CD14-positive monocyte (primary cell): Measurements from ENCODE around the gene FN1. TPM values are rescaled to one million over a fixed set of nuclear protein-coding genes. Genes with fewer than 3 reads are reported as not detected.

Source experiments
- DNase-seq, 3 donors: peaks; one replicate each; pipeline ENCODE4 v3.0.0-alpha.2; 2011 to 2022
- H2AFZ ChIP-seq: 2 replicates; pipeline ENCODE4 v1.6.0; 2012; ENCODE audit warnings: mild to moderate bottlenecking, low read depth, low read length, inconsistent platforms; ENCODE audit not compliant: insufficient read depth, poor library complexity, severe bottlenecking
- H3K27ac ChIP-seq, 2 donors: 1 replicate in 1 of 2; 2 replicates in 1 of 2; pipeline ENCODE4 v1.5.1; 2012 to 2013; ENCODE audit warnings: low read length in 2 of 2, control low read depth in 1 of 2, inconsistent platforms in 1 of 2, low read depth in 1 of 2, mild to moderate bottlenecking in 1 of 2
- H3K27me3 ChIP-seq, 2 donors: one replicate each; pipeline versions ENCODE4 v1.6.0 to v1.6.1; 2011 to 2013; ENCODE audit warnings: low read length in 2 of 2; ENCODE audit not compliant: control insufficient read depth in 2 of 2, insufficient read depth in 2 of 2
- H3K36me3 ChIP-seq, 2 donors: replicated peaks in 1 of 2; 1 replicate in 1 of 2; 2 replicates in 1 of 2; pipeline versions ENCODE4 v1.5.1 to v1.6.1; 2012 to 2013; ENCODE audit warnings: low read length in 2 of 2, control low read depth in 1 of 2, inconsistent platforms in 1 of 2, mild to moderate bottlenecking in 1 of 2; ENCODE audit not compliant: insufficient read depth in 2 of 2, control insufficient read depth in 1 of 2
- H3K4me1 ChIP-seq, 2 donors: 1 replicate in 1 of 2; 2 replicates in 1 of 2; pipeline versions ENCODE4 v1.5.1 to v1.6.1; 2012 to 2013; ENCODE audit warnings: low read length in 2 of 2, control low read depth in 1 of 2, inconsistent platforms in 1 of 2, mild to moderate bottlenecking in 1 of 2, moderate library complexity in 1 of 2; ENCODE audit not compliant: insufficient read depth in 2 of 2, control insufficient read depth in 1 of 2
- H3K4me2 ChIP-seq: replicated peaks from 2 replicates; pipeline ENCODE3; 2012; ENCODE audit warnings: low read length, moderate library complexity, mild to moderate bottlenecking; ENCODE audit not compliant: poor library complexity, severe bottlenecking; ENCODE audit errors: extremely low read depth
- H3K4me3 ChIP-seq, 3 experiments: fragments of 200-600 bp in 1 of 3; sonication (generic) in 1 of 3; replicated peaks in 1 of 3; 1 replicate in 2 of 3; 2 replicates in 1 of 3; pipeline ENCODE4 v1.5.1; 2011 to 2013; ENCODE audit warnings: low read length in 3 of 3, mild to moderate bottlenecking in 3 of 3, control low read depth in 2 of 3, low read depth in 2 of 3, inconsistent platforms in 1 of 3, moderate library complexity in 1 of 3
- H3K79me2 ChIP-seq: 2 replicates; pipeline ENCODE4 v1.6.0; 2012; ENCODE audit warnings: mild to moderate bottlenecking, control low read depth, inconsistent platforms, low read length, moderate library complexity; ENCODE audit not compliant: insufficient read depth
- H3K9ac ChIP-seq: 2 replicates; pipeline ENCODE4 v1.6.0; 2017; ENCODE audit warnings: low read length, mild to moderate bottlenecking; ENCODE audit not compliant: insufficient read depth, poor library complexity, severe bottlenecking
- H3K9me3 ChIP-seq, 2 donors: replicated peaks in 1 of 2; 1 replicate in 1 of 2; 2 replicates in 1 of 2; pipeline versions ENCODE4 v1.5.1 to v1.6.1; 2012 to 2013; ENCODE audit warnings: low read length in 2 of 2, control low read depth in 1 of 2; ENCODE audit not compliant: control insufficient read depth in 1 of 2, insufficient read depth in 1 of 2
- H4K20me1 ChIP-seq: 2 replicates; pipeline ENCODE4 v1.6.0; 2012; ENCODE audit warnings: mild to moderate bottlenecking, low read length, control low read depth, moderate library complexity; ENCODE audit not compliant: insufficient read depth
- H3K27ac Mint-ChIP-seq, 7 donors: one replicate each; pipeline ENCODE4 v1.8.0; 2020; ENCODE audit warnings: mild to moderate bottlenecking in 7 of 7, mixed read lengths in 7 of 7, moderate library complexity in 6 of 7, inconsistent platforms in 2 of 7
- H3K27me3 Mint-ChIP-seq, 3 donors: one replicate each; pipeline ENCODE4 v1.8.0; 2021 to 2022; ENCODE audit warnings: low read depth in 3 of 3, mild to moderate bottlenecking in 3 of 3, mixed read lengths in 3 of 3, moderate library complexity in 3 of 3, inconsistent platforms in 1 of 3
- H3K36me3 Mint-ChIP-seq, 2 donors: one replicate each; pipeline ENCODE4 v1.8.0; 2020; ENCODE audit warnings: mixed read lengths in 2 of 2, inconsistent platforms in 1 of 2, mild to moderate bottlenecking in 1 of 2
- H3K4me1 Mint-ChIP-seq: one replicate; pipeline ENCODE4 v1.8.0; 2020; ENCODE audit warnings: mild to moderate bottlenecking, mixed read lengths
- H3K4me3 Mint-ChIP-seq, 2 donors: one replicate each; pipeline ENCODE4 v1.8.0; 2020; ENCODE audit warnings: mild to moderate bottlenecking in 2 of 2, mixed read lengths in 2 of 2, moderate library complexity in 1 of 2
- H3K9me3 Mint-ChIP-seq, 7 donors: one replicate each; pipeline ENCODE4 v1.8.0; 2020 to 2022; ENCODE audit warnings: mixed read lengths in 7 of 7, mild to moderate bottlenecking in 6 of 7, moderate library complexity in 6 of 7, inconsistent platforms in 2 of 7
- WGBS: methylation state at CpG from one replicate; pipeline ENCODE4 v1.1.5; 2013; ENCODE audit warnings: missing lambda C conversion rate; ENCODE audit not compliant: insufficient coverage; 5-methylcytosine and 5-hydroxymethylcytosine counted together
- intact Hi-C, 2 donors: fragments of 100-400 bp; cut with micrococcal nuclease; formaldehyde crosslinking; loops; one replicate each; pipeline versions ENCODE4 v1.15.0 to v1.15.1; 2023
- polyA plus RNA-seq, 3 donors: library from polyadenylated mRNA; depleted of rRNA in 1 of 3; unstranded in 2 of 3; stranded (reverse) in 1 of 3; fragments of 300-500 nt in 2 of 3; fragments of >200 nt in 1 of 3; fragmentation: Illumina TruSeq in 2 of 3; gene quantifications; 1 replicate in 2 of 3; 2 replicates in 1 of 3; pipeline ENCODE4 v1.2.3, GENCODE V29; 2012 to 2021
- TF ChIP-seq, protein P1 (sequence below): fragments of 200-600 bp; IDR thresholded peaks from one replicate; pipeline ENCODE4 v1.8.0; 2022; ENCODE audit warnings: antibody characterized with exemption, mild to moderate bottlenecking

Gene FN1
- polyA plus RNA-seq, 3 donors: 0.21 to 0.72 (median 0.23) TPM

DNA sequence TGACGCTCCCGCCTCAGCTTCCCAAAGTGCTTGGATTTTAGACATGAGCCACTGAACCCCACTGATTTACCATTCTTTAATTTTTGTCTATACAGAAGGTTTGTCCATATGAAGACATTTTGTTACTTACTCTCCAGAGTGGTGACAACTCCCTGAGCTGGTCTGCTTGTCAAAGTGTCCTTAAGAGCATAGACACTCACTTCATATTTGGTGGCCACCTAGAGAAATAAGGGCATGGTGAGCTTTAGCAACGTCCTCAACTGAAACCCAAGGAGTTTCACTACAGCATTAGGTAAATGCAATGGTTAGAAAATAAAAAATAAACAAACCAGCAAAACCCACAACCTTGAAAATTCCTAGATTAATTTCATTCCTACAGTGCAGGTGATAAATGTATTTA is 57.8 kb downstream of the FN1 start:
- H3K27ac Mint-ChIP-seq: no peak overlapping the region
- no peaks in the 10 kb centered on the region for H3K36me3 ChIP-seq
- H3K79me2 ChIP-seq: no peaks in the 10 kb centered on the region
- no peak overlapping the region for H3K4me3 ChIP-seq
- no peak overlapping the region for H2AFZ ChIP-seq
- no peaks in the 10 kb centered on the region for H3K4me1 Mint-ChIP-seq
- no peak overlapping the region for H3K27ac ChIP-seq
- H3K27me3 ChIP-seq: no peaks in the 10 kb centered on the region
- H3K36me3 Mint-ChIP-seq: no peaks in the 10 kb centered on the region
- no peak overlapping the region for H3K4me2 ChIP-seq
- no peak overlapping the region for H3K4me3 Mint-ChIP-seq
- no peaks in the 10 kb centered on the region for H4K20me1 ChIP-seq
- peaks cover 0 to 8% of the 10 kb centered on the region in 2 donors for H3K9me3 ChIP-seq
- DNase-seq: no peak
- TF ChIP-seq, protein P1, sequence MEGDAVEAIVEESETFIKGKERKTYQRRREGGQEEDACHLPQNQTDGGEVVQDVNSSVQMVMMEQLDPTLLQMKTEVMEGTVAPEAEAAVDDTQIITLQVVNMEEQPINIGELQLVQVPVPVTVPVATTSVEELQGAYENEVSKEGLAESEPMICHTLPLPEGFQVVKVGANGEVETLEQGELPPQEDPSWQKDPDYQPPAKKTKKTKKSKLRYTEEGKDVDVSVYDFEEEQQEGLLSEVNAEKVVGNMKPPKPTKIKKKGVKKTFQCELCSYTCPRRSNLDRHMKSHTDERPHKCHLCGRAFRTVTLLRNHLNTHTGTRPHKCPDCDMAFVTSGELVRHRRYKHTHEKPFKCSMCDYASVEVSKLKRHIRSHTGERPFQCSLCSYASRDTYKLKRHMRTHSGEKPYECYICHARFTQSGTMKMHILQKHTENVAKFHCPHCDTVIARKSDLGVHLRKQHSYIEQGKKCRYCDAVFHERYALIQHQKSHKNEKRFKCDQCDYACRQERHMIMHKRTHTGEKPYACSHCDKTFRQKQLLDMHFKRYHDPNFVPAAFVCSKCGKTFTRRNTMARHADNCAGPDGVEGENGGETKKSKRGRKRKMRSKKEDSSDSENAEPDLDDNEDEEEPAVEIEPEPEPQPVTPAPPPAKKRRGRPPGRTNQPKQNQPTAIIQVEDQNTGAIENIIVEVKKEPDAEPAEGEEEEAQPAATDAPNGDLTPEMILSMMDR: no peak
- H3K9ac ChIP-seq: no peak overlapping the region
- peaks cover 0 to 4% (median 0%) of the 10 kb centered on the region in 3 donors for H3K27me3 Mint-ChIP-seq
- no peaks in the 10 kb centered on the region for H3K4me1 ChIP-seq
- H3K9me3 Mint-ChIP-seq: peaks cover 0 to 10% (median 6%) of the 10 kb centered on the region in 7 donors
- intact Hi-C loops: no loop called here
- 100% methylated on average over 2 of the region's 3 CpGs for WGBS

DNA sequence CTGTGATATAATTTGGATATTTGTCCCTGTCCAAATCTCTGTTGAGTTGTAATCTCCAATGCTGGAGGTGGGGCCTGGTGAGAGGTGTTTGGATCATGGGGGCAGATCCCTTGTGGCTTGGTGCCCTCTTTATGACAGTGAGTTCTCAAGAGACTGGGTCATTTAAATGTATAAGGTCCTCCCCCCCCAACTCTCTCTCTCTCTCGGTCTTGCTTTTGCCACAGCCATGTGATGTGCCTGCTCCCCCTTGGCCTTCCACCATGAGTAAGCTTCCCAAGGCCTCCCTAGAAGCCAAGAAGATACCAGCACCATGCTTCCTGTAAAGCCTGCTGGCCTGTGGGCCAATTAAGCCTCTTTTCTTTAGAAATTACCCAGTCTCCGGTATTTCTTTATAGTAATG is 58.6 kb downstream of the FN1 start:
- Histone ChIP-seq H3K4me2 (no peak overlapping the region), H3K4me3 (no peak overlapping the region), H3K27ac (no peak overlapping the region), H3K79me2 (no peaks in the 10 kb centered on the region), H3K9me3 (peaks cover 0 to 8% of the 10 kb centered on the region in 2 donors), H3K9ac (no peak overlapping the region), H3K36me3 (no peaks in the 10 kb centered on the region), H3K27me3 (no peaks in the 10 kb centered on the region), H2AFZ (no peak overlapping the region), H4K20me1 (no peaks in the 10 kb centered on the region), H3K4me1 (no peaks in the 10 kb centered on the region)
- intact Hi-C loops: no loop called here
- Mint-ChIP-seq H3K4me1 (no peaks in the 10 kb centered on the region), H3K4me3 (no peak overlapping the region), H3K9me3 (peaks cover 0 to 10% (median 6%) of the 10 kb centered on the region in 7 donors), H3K27me3 (peaks cover 0 to 4% (median 0%) of the 10 kb centered on the region in 3 donors), H3K27ac (no peak overlapping the region), H3K36me3 (no peaks in the 10 kb centered on the region)
- TF ChIP-seq, protein P1: no peak
- no peak for DNase-seq
- 100% methylated on average over 1 of the region's 2 CpGs for WGBS
